SK-N-SH treated with all-trans-retinoic acid at 6 μM for 48 hours (cell line): ENCODE data around the gene NAALADL2.

Source experiments
- ATAC-seq: fragments of 200-7000 bp; cut with Tn5 transposase; 3 replicates; pipeline ENCODE4 v1.9.1; 2020; ENCODE audit warnings: mild to moderate bottlenecking, moderate library complexity
- ARNTL ChIP-seq: fragments of 450-650 bp; formaldehyde crosslinking; IDR thresholded peaks from 2 replicates; pipeline ENCODE4 v1.5.0; 2020; ENCODE audit warnings: low read depth, mild to moderate bottlenecking, moderate library complexity, borderline replicate concordance
- CSDC2 ChIP-seq: fragments of 250-450 bp; sonication (Bioruptor Pico); IDR thresholded peaks from 2 replicates; pipeline ENCODE4 v1.5.0; 2020; ENCODE audit warnings: mild to moderate bottlenecking, moderate library complexity
- ESRRG ChIP-seq: fragments of 250-450 bp; sonication (Bioruptor Pico); IDR thresholded peaks from 2 replicates; pipeline ENCODE4 v1.6.1; 2021; ENCODE audit warnings: mild to moderate bottlenecking
- GLIS3 ChIP-seq: fragments of 250-450 bp; sonication (Bioruptor Pico); IDR thresholded peaks from 2 replicates; pipeline ENCODE4 v1.5.0; 2020; ENCODE audit warnings: mild to moderate bottlenecking, moderate library complexity
- ISL1 ChIP-seq: fragments of 250-450 bp; sonication (Bioruptor Pico); IDR thresholded peaks from 2 replicates; pipeline ENCODE4 v2.1.2; 2022; ENCODE audit warnings: mild to moderate bottlenecking, moderate library complexity
- OSR1 ChIP-seq: fragments of 250-450 bp; sonication (Bioruptor Pico); IDR thresholded peaks from 2 replicates; pipeline ENCODE4 v1.8.0; 2022; ENCODE audit warnings: moderate library complexity, mild to moderate bottlenecking, inconsistent platforms
- RARB ChIP-seq: fragments of 250-450 bp; sonication (Bioruptor Pico); IDR thresholded peaks from 2 replicates; pipeline ENCODE4 v1.8.0; 2021; ENCODE audit warnings: mild to moderate bottlenecking, moderate library complexity
- SNAI2 ChIP-seq: fragments of 250-450 bp; sonication (Bioruptor Pico); IDR thresholded peaks from 2 replicates; pipeline ENCODE4 v1.5.0; 2020; ENCODE audit warnings: mild to moderate bottlenecking, moderate library complexity
- TCF4 ChIP-seq: fragments of 250-450 bp; sonication (Bioruptor Pico); IDR thresholded peaks from 2 replicates; pipeline ENCODE4 v1.8.0; 2021; ENCODE audit warnings: mild to moderate bottlenecking, moderate library complexity, borderline replicate concordance
- TOX ChIP-seq: fragments of 250-450 bp; sonication (Bioruptor Pico); IDR thresholded peaks from 2 replicates; pipeline ENCODE4 v1.8.0; 2021; ENCODE audit warnings: mild to moderate bottlenecking, moderate library complexity, borderline replicate concordance
- ZC3H10 ChIP-seq: fragments of 250-450 bp; sonication (Bioruptor Pico); IDR thresholded peaks from 2 replicates; pipeline ENCODE4 v1.5.1; 2021; ENCODE audit warnings: mild to moderate bottlenecking, moderate library complexity
- ZFP3 ChIP-seq: fragments of 250-450 bp; sonication (Bioruptor Pico); IDR thresholded peaks from 2 replicates; pipeline ENCODE4 v1.5.0; 2020; ENCODE audit warnings: mild to moderate bottlenecking, moderate library complexity
- ZFP30 ChIP-seq: fragments of 450-650 bp; formaldehyde crosslinking; IDR thresholded peaks from 2 replicates; pipeline ENCODE4 v1.5.0; 2022; ENCODE audit warnings: mild to moderate bottlenecking, moderate library complexity
- ZNF565 ChIP-seq: fragments of 450-650 bp; formaldehyde crosslinking; conservative IDR thresholded peaks from 2 replicates; pipeline ENCODE4 v1.5.0; 2020; ENCODE audit warnings: low read depth, mild to moderate bottlenecking, moderate library complexity
- ZNF70 ChIP-seq: fragments of 450-650 bp; formaldehyde crosslinking; IDR thresholded peaks from 2 replicates; pipeline ENCODE4 v1.5.0; 2020; ENCODE audit warnings: mild to moderate bottlenecking, moderate library complexity
- ZNF8 ChIP-seq: fragments of 450-650 bp; formaldehyde crosslinking; IDR thresholded peaks from 2 replicates; pipeline ENCODE4 v1.5.0; 2020; ENCODE audit warnings: mild to moderate bottlenecking, moderate library complexity
- TF ChIP-seq, protein P1 (sequence below): fragments of 250-450 bp; sonication (Bioruptor Pico); IDR thresholded peaks from 2 replicates; pipeline ENCODE4 v1.5.1; 2021; ENCODE audit warnings: mild to moderate bottlenecking, moderate library complexity
- TF ChIP-seq, protein P2 (sequence below): fragments of 250-450 bp; sonication (Bioruptor Pico); IDR thresholded peaks from 2 replicates; pipeline ENCODE4 v1.5.0; 2020; ENCODE audit warnings: mild to moderate bottlenecking, moderate library complexity
- TF ChIP-seq, protein P3 (sequence below): fragments of 250-450 bp; sonication (Bioruptor Pico); IDR thresholded peaks from 2 replicates; pipeline ENCODE4 v1.8.0; 2020; ENCODE audit warnings: mild to moderate bottlenecking, moderate library complexity, borderline replicate concordance
- TF ChIP-seq, protein P4 (sequence below): fragments of 250-450 bp; sonication (Bioruptor Pico); IDR thresholded peaks from 2 replicates; pipeline ENCODE4 v1.5.1; 2020; ENCODE audit warnings: low read depth, mild to moderate bottlenecking, moderate library complexity
- TF ChIP-seq, protein P5 (sequence below): fragments of 250-450 bp; sonication (Bioruptor Pico); IDR thresholded peaks from 2 replicates; pipeline ENCODE4 v1.8.0; 2021; ENCODE audit warnings: low read depth, mild to moderate bottlenecking, moderate library complexity, borderline replicate concordance

NAALADL2 gene

DNA sequence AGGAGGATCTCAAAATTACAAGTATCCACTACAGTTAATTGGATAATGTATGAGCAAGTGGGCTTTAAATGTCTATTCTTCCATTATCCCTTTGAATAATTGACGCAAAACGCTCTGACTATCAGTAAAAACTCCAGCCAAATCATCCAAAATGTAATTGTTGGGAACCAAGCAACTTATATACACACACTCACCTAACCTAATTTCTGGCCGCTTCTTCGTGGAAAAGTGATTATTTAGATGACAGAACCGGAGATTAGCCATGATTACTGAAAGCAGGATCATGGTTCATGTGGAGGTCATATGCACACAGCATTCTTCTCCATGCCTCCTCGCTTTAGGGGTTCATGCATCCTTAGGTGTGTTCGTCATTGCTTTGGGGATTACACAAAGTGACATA is 992.4 kb downstream of the NAALADL2 start:
- ATAC-seq: no peak
- TF ChIP-seq, protein P1, sequence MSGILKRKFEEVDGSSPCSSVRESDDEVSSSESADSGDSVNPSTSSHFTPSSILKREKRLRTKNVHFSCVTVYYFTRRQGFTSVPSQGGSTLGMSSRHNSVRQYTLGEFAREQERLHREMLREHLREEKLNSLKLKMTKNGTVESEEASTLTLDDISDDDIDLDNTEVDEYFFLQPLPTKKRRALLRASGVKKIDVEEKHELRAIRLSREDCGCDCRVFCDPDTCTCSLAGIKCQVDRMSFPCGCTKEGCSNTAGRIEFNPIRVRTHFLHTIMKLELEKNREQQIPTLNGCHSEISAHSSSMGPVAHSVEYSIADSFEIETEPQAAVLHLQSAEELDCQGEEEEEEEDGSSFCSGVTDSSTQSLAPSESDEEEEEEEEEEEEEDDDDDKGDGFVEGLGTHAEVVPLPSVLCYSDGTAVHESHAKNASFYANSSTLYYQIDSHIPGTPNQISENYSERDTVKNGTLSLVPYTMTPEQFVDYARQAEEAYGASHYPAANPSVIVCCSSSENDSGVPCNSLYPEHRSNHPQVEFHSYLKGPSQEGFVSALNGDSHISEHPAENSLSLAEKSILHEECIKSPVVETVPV (CRISPR knock-in tag): peak; percentile 82; the same call in 1 of the 2 replicates
- TF ChIP-seq SNAI2 (CRISPR knock-in tag) (no peak), GLIS3 (CRISPR knock-in tag) (peak; percentile 89; the same call in 1 of the 2 replicates), CSDC2 (CRISPR knock-in tag) (no peak), ZFP3 (CRISPR knock-in tag) (peak; percentile 66), ZNF70 (CRISPR knock-in tag) (no peak), ZC3H10 (0 out of 2 replicates have a peak, but pooled peaks have one; percentile 28), TCF4 (peak; percentile 93), ISL1 (CRISPR knock-in tag) (peak; percentile 93), ZNF8 (CRISPR knock-in tag) (peak; percentile 9; the same call in 1 of the 2 replicates), ESRRG (CRISPR knock-in tag) (peak; percentile 92)
- TF ChIP-seq, protein P2, sequence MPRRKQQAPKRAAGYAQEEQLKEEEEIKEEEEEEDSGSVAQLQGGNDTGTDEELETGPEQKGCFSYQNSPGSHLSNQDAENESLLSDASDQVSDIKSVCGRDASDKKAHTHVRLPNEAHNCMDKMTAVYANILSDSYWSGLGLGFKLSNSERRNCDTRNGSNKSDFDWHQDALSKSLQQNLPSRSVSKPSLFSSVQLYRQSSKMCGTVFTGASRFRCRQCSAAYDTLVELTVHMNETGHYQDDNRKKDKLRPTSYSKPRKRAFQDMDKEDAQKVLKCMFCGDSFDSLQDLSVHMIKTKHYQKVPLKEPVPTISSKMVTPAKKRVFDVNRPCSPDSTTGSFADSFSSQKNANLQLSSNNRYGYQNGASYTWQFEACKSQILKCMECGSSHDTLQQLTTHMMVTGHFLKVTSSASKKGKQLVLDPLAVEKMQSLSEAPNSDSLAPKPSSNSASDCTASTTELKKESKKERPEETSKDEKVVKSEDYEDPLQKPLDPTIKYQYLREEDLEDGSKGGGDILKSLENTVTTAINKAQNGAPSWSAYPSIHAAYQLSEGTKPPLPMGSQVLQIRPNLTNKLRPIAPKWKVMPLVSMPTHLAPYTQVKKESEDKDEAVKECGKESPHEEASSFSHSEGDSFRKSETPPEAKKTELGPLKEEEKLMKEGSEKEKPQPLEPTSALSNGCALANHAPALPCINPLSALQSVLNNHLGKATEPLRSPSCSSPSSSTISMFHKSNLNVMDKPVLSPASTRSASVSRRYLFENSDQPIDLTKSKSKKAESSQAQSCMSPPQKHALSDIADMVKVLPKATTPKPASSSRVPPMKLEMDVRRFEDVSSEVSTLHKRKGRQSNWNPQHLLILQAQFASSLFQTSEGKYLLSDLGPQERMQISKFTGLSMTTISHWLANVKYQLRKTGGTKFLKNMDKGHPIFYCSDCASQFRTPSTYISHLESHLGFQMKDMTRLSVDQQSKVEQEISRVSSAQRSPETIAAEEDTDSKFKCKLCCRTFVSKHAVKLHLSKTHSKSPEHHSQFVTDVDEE (CRISPR knock-in tag): peak; percentile 97
- TF ChIP-seq, protein P3, sequence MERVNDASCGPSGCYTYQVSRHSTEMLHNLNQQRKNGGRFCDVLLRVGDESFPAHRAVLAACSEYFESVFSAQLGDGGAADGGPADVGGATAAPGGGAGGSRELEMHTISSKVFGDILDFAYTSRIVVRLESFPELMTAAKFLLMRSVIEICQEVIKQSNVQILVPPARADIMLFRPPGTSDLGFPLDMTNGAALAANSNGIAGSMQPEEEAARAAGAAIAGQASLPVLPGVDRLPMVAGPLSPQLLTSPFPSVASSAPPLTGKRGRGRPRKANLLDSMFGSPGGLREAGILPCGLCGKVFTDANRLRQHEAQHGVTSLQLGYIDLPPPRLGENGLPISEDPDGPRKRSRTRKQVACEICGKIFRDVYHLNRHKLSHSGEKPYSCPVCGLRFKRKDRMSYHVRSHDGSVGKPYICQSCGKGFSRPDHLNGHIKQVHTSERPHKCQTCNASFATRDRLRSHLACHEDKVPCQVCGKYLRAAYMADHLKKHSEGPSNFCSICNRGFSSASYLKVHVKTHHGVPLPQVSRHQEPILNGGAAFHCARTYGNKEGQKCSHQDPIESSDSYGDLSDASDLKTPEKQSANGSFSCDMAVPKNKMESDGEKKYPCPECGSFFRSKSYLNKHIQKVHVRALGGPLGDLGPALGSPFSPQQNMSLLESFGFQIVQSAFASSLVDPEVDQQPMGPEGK: peak; percentile 61
- TF ChIP-seq, protein P4, sequence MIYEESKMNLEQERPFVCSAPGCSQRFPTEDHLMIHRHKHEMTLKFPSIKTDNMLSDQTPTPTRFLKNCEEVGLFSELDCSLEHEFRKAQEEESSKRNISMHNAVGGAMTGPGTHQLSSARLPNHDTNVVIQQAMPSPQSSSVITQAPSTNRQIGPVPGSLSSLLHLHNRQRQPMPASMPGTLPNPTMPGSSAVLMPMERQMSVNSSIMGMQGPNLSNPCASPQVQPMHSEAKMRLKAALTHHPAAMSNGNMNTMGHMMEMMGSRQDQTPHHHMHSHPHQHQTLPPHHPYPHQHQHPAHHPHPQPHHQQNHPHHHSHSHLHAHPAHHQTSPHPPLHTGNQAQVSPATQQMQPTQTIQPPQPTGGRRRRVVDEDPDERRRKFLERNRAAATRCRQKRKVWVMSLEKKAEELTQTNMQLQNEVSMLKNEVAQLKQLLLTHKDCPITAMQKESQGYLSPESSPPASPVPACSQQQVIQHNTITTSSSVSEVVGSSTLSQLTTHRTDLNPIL (CRISPR knock-in tag): peak; percentile 91; the same call in 1 of the 2 replicates
- TF ChIP-seq, protein P5, sequence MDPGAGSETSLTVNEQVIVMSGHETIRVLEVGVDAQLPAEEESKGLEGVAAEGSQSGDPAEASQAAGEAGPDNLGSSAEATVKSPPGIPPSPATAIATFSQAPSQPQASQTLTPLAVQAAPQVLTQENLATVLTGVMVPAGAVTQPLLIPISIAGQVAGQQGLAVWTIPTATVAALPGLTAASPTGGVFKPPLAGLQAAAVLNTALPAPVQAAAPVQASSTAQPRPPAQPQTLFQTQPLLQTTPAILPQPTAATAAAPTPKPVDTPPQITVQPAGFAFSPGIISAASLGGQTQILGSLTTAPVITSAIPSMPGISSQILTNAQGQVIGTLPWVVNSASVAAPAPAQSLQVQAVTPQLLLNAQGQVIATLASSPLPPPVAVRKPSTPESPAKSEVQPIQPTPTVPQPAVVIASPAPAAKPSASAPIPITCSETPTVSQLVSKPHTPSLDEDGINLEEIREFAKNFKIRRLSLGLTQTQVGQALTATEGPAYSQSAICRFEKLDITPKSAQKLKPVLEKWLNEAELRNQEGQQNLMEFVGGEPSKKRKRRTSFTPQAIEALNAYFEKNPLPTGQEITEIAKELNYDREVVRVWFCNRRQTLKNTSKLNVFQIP: no peak

DNA sequence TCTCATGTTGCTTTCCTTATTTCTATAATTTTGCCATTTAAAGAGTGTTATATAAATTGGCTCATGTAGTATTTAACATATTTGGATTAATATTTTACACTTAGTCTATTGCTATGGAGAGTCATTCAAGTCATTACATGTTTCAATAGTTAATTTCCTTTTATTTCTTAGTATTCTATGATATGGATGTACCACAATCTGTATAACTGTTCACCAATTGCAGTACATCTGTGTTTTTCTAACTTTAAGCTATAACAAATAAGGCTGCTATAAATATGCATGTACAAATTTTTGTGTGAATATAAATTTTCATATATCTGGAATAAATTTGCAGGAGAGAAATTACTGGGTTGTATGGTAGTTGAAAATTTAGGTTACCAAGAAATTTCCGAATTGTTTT is 993.4 kb downstream of the NAALADL2 start:
- no peak for ATAC-seq

DNA sequence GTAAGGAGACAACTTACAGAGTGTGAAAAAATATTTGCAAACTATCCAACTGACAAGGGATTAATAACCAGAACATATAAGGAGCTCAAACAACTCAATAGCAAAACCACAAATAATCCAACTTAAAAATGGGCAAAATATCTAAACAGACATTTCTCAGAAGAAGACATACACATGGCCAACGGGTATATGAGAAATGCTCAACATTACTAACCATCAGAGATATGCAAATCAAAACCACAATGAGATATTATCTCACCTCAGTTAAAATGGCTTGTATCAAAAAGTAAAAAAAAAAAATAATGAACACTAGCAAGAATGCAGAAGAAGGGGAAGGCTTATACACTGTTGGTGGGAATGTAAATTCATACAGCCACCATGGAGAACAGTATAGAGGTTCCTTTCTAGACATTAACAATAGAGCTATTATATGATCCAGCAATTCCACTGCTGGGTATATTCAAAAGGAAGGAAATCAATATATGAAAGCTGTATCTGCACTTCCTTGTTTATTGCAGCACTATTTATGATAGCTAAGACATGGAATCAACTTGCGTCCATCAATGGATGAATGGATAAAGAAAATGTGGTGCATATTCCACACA is 998.6 kb downstream of the NAALADL2 start:
- TF ChIP-seq ARNTL (no peak), ZNF8 (CRISPR knock-in tag) (no peak), ZFP3 (CRISPR knock-in tag) (no peak), OSR1 (CRISPR knock-in tag) (no peak), TOX (no peak), CSDC2 (CRISPR knock-in tag) (no peak), ZNF565 (CRISPR knock-in tag) (no peak), ZFP30 (CRISPR knock-in tag) (no peak), ZC3H10 (no peak), ESRRG (CRISPR knock-in tag) (no peak), RARB (no peak)
- TF ChIP-seq, protein P1 (CRISPR knock-in tag): no peak
- ATAC-seq: no peak

More for the DNA sequence above, 993.4 kb downstream of the NAALADL2 start:
- TF ChIP-seq RARB (no peak), ZNF8 (CRISPR knock-in tag) (peak; percentile 90)
